HG03095 (cell line): Measurements from ENCODE around the gene XPNPEP1.

Source experiments
- ATAC-seq: cut with Tn5 transposase; IDR thresholded peaks from one replicate; pipeline ENCODE4 v1.9.1; 2021; ENCODE audit warnings: moderate library complexity; ENCODE audit not compliant: unreplicated experiment

Gene XPNPEP1

GRCh38 chr10:109952526-109952925 is 29.2 kb upstream of the XPNPEP1 start:
- no peak for ATAC-seq

GRCh38 chr10:109947111-109947920 is 24.0 kb upstream of the XPNPEP1 start:
- no peak for ATAC-seq

- no peak for ATAC-seq
Observed at GRCh38 chr10:109946680-109947079, 23.4 kb upstream of the XPNPEP1 start.

GRCh38 chr10:109945473-109946177 is 22.3 kb upstream of the XPNPEP1 start:
- ATAC-seq, result no peak

- no peak for ATAC-seq
Observed at GRCh38 chr10:109944613-109945012, 21.3 kb upstream of the XPNPEP1 start.

- ATAC-seq, result no peak
Observed at GRCh38 chr10:109941236-109941862, 18.0 kb upstream of the XPNPEP1 start.

- no peak for ATAC-seq
Observed at GRCh38 chr10:109940553-109940952, 17.2 kb upstream of the XPNPEP1 start.

- no peak for ATAC-seq
Observed at GRCh38 chr10:109940117-109940516, 16.8 kb upstream of the XPNPEP1 start.

GRCh38 chr10:109939315-109939961 is 16.1 kb upstream of the XPNPEP1 start:
- ATAC-seq, result no peak

GRCh38 chr10:109937460-109938065 is 14.3 kb upstream of the XPNPEP1 start:
- no peak for ATAC-seq

- no peak for ATAC-seq
Observed at GRCh38 chr10:109934958-109935793, 11.9 kb upstream of the XPNPEP1 start.

- no peak for ATAC-seq
Observed at GRCh38 chr10:109933984-109934565, 10.8 kb upstream of the XPNPEP1 start.

GRCh38 chr10:109932968-109933367 is 9.7 kb upstream of the XPNPEP1 start:
- no peak for ATAC-seq

- ATAC-seq, result no peak
Observed at GRCh38 chr10:109932391-109932790, 9.1 kb upstream of the XPNPEP1 start.

GRCh38 chr10:109931163-109931562 is 7.9 kb upstream of the XPNPEP1 start:
- ATAC-seq, result no peak

GRCh38 chr10:109929501-109930219 is 6.3 kb upstream of the XPNPEP1 start:
- no peak for ATAC-seq

GRCh38 chr10:109928475-109928891 is 5.2 kb upstream of the XPNPEP1 start:
- ATAC-seq, result no peak

- ATAC-seq, result no peak
Observed at GRCh38 chr10:109926825-109927224, 3.5 kb upstream of the XPNPEP1 start.
